GM18867 (cell line): ENCODE results near the gene CD151.

ENCODE experiments used
- ATAC-seq: cut with Tn5 transposase; IDR thresholded peaks from one replicate; pipeline ENCODE4 v1.9.1; 2021; ENCODE audit warnings: mild to moderate bottlenecking, moderate library complexity; ENCODE audit not compliant: unreplicated experiment

The CD151 gene

DNA sequence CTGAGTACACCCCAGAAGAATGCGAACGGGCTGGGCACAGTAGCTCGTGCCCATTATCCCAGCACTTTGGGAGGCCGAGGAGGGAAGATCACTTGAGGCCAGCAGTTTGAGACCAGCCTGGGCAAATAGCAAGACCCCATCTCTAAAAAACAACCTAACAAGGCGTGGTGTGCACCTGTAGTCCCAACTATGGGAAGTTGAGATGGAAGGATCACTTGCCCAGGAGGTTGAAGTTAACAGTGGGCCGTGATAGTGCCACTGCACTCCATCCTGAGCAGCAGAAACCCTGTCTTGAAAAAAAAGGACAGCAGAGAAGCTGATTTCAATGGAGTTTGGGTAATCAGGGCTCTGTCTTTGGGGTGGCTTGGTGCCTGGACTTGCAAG, 19.7 kb upstream of the CD151 start:
- ATAC-seq, result no peak

DNA sequence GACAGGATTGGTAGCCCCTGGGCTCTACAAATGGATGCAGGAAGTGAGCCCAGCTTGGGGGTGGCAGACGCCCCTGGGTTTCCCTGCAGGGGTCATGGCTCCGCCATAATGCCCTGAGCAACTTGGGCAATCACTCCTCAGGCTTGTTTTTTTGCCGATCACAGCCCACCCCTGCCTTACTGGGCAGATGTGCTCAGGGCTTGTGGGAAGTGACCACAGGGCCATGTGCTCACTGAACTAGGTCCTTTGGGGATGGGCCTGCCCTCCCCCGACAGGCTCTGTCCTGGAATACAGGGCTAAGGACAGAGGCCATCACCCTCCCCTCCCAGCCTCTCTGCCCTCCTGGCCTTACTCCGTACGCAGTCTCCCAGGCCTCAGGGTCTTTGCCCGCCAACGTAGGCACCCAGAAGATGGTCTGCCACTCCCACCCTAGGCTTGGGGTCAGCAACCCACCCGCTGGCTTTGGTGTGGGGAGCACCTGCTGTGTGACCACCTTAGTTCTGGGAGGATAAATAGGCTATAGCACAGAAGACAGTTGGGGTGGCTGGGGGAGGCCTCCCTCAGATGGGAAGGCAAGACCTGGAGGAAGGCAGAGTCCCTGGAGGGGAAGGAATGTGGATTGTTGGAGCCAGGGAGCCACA, 19.2 kb upstream of the CD151 start:
- no peak for ATAC-seq

DNA sequence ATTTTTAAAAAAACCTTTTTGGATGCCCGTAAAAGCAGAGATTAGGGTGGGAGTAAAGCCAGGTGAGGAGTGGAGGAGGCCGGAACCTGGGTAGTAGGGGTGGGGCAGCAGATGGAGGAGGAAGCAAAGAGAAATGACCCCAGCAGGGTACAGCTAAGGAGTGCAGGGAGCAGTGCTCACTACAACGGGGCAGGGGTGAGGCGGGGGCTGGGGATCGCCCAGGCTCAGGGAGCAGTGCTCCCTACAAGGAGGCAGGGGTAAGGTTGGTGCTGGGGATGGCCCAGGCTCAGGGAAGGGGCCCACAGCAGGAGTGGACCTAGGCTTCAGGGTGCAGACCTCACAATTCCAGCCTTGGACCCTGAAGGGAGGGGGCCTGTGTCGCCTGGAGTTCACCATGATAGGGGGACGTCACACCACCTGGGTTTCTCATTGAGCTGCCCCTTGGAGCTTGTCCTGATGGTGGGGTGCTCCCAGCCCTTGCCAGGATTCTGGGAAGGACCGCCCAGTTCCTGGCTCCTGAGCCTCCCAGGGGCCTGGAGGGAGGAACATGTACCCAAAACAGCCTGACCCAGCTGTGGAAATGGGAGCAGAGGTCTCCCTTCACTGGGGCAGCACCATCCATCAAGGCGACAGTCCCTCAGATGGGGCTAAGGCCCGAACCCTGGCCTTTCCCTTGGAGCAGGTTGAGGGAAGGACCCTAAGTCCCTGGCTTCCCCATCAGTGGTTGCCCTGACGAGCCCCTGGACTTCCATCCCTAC, 16.9 kb upstream of the CD151 start:
- ATAC-seq, result no peak

DNA sequence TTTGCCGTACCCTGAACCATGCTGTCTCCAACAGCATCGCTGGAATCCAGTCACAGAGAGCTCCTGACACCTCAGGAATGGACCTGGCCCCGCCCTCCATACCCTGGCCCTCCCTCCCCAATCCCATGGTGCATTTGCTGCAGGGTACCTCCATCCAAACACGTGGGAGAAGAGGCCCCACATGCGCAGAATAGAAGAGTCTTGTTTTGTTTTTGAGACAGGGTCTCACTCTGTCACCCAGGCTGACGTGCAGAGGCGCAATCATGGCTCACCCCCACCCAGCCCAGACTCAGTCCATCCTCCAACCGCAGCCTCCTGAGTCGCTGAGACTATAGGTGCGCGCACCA, 16.3 kb upstream of the CD151 start:
- no peak for ATAC-seq

DNA sequence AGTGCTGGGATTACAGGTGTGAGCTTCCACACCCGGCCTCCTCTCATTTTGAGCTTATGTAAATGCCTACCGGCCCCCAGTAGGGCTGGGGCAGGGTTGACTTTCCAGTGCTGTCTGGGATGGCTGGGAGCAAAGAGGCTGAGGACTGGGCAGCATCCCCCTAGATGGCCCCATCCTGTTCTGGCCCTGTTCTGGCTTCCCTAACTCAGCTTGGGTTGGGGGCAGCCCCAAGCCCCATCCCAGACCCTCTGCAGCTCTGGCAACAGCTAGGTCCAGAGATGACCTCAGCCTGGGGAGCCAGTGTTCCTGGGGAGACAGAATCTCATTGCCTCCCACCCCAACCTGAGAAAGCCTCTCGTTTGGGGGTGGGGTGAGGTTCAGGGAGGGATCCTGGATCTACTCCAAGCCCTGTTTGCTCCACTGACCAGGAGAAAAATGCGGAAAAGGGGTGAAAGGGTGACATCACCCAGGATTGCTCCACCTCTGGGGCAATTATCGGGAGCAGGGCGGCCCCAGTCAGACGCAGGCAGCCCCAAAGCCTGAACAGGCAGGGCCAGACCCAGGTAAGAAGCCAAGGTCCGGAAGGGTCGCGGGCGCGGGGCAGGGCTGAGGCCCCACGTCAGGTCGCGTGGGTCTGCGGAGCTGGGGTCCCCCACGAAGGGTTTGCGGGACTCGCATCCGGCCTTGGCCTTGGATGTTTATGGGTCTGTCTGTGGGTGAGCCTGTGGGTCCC, 14.2 kb upstream of the CD151 start, which contains the start of gene PNPLA2:
Gene PNPLA2, plus strand, starts transcription at position 519 of the 733 bp plus-strand sequence. CDS start 805 bp downstream, outside the sequence.
- ATAC-seq, result no peak

DNA sequence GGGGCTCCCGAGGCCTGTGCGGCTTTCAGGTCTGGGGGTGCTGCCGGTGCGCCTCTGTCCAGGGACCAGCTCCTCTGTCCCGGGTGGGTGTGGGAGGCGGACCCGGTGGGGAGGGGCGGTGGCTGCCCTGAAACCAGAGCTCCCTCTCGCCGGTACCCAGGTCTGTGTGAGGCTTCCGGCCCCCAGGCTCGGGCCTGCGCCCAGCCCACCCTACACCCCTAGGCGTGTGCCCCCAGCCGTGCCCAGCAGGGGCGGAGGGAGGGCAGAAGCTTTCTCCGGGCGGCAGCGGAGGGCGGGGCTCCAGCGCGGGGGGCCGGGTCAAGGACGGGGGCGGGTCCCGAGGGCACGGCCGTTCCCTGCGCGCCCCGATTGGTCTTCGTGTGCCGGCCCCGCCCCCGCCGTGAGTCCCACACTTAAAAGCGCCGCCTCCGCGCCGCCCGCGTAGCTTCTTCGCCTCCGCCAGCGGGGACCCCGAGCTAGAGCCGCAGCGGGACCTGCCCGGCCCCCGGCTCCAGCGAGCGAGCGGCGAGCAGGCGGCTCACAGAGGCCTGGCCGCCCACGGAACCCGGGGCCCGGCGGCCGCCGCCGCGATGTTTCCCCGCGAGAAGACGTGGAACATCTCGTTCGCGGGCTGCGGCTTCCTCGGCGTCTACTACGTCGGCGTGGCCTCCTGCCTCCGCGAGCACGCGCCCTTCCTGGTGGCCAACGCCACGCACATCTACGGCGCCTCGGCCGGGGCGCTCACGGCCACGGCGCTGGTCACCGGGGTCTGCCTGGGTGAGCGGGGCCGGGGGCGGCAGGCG, 13.4 kb upstream of the CD151 start:
- ATAC-seq, result peak; percentile 67

DNA sequence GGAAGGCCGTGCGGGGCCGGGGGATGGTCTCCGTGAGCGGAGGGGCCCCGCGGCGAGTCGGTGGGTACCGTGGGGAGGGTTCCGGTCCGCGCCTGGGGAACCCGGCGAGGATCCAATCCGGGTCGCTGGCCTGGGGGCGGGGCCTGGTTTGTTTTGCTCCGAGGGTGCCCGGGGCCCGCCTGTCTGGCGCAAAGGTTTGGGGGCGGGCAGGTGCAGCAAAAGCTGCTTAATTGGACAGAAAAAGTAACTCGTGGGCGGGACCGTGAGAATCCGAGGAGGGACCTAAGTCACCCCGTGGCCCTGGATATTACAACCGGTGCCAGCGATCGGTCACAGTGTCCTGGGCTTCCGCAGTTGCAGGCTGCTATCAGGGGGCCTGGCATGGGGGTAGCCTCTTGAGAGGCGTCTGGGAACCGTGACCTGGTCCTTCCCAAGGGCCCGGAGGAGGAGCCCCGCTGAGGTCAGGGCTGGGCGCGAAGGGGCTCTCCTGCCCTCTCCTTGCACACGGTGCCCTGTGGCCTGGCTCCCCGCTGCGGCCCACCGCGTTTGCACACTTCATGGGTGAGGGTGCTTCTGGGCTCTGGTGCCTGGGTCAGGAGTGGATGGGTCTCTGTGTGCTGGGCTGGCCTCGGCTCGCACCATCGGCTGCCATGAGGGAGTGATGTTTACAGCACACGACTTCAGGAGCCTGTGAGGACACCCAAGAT, 12.7 kb upstream of the CD151 start:
- ATAC-seq, result peak; percentile 58

DNA sequence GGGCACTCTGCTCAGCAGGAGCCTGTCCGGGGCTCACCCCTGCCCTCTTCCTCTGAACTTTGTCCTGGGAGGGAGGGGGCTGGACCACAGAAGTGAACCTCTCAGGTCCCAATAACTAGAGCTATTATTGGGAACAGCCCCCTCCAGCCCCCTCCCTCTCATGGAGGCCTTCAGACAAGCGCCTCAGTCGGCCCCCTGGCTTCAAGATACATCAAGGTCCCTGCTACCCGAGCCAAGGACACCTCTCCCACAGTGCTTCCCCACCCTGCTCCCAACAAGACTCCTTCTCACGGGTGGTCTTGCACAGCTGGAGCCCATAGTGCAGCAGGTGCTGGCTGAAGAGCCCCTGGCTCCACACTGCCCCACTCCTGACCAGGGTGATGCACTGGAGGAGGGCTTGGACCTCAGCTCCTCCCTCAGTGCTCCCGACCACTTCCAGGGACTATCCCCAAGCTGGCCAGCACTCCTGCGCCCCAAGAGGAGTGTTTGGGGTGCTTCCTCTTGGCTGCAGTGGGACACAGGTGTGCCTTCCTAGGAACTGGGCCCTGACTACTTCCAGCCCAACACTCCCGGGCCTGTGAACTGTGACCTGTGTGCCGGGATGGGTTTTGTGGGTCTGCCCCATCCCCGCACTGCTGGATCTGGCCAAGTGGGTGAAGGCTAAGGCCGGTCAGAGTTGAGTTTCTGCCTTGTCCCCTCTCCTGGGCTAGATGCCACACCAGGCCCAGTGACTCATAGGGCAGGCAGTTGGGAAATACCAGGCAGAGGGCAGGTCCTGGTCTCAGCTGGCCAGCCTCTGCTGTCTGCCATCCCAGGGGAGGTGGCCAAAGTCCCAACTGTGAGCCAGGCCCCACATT, 11.9 kb upstream of the CD151 start:
- ATAC-seq, result no peak

DNA sequence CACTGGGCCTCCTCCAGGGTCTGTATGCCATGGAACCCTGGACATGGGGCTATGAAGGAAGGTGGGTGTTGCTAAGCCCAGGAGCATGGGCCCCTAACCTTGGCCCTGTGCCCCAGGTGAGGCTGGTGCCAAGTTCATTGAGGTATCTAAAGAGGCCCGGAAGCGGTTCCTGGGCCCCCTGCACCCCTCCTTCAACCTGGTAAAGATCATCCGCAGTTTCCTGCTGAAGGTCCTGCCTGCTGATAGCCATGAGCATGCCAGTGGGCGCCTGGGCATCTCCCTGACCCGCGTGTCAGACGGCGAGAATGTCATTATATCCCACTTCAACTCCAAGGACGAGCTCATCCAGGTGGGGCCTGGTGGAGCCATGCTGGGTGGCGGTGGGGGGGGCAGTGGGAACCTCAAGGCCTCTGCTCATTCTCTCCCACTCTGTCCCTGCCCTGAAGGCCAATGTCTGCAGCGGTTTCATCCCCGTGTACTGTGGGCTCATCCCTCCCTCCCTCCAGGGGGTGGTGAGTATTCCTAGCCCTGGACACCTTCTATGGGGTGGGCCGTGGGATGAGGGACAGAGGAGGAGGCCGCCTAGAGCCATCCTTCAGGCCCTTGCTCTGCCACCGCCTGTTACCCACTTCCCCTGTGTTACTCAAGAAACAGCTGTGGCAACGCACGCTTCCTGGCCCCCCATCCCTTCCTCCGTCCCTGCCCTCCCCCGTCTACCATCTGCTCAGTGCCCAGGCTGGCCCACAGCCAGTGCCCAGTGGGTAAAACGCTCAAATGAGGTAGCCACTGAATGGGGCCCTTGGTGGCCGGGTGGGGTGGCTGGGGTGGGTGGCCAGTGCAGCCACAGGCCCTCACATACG, 11.0 kb upstream of the CD151 start:
- no peak for ATAC-seq

DNA sequence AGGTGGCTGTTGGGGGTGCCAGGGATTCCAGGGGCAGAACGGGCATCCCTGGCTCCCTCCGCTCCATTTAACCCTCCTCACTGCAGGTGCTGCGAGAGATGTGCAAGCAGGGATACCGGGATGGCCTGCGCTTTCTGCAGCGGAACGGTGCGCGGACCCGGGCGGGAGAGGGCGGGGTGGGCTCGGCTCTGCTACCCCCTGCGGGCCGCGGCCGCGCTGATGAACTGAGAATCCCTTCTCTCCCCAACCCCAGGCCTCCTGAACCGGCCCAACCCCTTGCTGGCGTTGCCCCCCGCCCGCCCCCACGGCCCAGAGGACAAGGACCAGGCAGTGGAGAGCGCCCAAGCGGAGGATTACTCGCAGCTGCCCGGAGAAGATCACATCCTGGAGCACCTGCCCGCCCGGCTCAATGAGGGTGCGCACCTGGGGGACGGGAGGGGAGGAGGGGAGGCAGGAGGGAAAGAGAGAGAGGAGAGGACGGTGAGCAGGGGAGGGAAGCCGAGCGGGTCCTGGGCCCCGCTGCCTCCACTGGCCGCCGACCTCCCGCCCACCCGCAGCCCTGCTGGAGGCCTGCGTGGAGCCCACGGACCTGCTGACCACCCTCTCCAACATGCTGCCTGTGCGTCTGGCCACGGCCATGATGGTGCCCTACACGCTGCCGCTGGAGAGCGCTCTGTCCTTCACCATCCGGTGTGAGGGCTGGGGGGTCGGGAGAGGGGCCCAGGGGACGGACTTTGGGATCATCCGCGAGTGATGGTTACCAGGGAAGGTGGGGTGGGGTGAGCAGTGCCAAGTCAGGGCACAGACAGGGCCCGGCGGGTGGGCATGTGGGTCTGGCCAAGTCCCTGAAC, 9.1 kb upstream of the CD151 start:
- no peak for ATAC-seq

DNA sequence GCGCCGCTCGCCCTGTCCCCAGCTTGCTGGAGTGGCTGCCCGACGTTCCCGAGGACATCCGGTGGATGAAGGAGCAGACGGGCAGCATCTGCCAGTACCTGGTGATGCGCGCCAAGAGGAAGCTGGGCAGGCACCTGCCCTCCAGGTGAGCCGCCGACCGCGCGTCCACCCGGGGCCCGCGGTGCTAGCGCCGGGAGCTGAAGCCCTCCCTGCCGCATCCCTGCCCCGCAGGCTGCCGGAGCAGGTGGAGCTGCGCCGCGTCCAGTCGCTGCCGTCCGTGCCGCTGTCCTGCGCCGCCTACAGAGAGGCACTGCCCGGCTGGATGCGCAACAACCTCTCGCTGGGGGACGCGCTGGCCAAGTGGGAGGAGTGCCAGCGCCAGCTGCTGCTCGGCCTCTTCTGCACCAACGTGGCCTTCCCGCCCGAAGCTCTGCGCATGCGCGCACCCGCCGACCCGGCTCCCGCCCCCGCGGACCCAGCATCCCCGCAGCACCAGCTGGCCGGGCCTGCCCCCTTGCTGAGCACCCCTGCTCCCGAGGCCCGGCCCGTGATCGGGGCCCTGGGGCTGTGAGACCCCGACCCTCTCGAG, 8.4 kb upstream of the CD151 start:
- no peak for ATAC-seq

DNA sequence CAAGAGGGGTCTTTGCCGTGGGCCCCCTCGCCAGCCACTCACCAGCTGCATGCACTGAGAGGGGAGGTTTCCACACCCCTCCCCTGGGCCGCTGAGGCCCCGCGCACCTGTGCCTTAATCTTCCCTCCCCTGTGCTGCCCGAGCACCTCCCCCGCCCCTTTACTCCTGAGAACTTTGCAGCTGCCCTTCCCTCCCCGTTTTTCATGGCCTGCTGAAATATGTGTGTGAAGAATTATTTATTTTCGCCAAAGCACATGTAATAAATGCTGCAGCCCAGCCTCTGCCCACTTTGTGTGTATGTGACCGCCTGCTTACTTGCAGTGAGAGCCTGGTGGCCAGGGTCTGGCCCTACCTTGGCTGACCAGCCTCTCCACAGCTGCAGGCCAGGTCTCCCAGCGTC, 7.8 kb upstream of the CD151 start:
- ATAC-seq, result no peak

DNA sequence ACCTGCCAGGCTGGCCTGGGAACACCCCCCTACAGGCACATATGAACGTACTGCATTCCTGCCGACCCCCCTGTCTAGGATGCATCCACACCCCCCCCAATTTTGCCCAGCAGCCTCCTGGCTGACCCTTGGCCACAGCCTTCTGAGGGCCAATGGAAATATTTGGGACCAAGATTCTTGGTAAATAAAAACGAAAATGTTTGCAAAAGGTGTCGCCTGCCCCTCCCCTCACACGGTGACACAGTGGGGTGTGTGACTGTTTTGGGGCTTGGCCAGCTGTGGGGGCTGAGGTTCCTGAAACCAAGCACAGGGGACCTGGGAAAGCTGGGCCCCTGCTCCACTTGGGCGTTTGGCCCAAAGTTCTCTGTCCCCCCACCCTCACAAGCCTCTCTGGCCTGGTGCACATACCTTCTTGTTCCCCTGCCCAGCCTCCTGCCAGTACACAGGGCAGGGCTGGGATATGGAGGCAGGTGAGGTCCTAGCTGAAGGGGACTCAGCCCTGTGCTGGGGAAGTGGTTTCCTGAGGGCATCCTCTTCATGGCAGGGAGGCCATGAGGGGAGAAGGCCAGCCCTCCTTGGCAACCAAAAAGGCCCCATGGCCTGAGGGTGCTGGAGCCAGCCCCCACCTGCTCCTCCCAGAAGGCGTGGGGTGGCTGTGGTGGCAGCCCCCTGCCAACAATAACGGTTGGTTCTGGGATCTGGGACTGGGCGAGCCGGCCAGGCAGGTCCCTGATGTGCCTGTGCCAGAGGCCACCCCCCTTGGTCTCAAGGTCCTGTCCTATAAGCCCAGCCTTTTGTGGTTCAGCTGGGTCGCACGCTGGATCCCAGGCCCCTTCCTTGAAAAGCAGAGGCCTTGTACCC, 7.2 kb upstream of the CD151 start:
- no peak for ATAC-seq

DNA sequence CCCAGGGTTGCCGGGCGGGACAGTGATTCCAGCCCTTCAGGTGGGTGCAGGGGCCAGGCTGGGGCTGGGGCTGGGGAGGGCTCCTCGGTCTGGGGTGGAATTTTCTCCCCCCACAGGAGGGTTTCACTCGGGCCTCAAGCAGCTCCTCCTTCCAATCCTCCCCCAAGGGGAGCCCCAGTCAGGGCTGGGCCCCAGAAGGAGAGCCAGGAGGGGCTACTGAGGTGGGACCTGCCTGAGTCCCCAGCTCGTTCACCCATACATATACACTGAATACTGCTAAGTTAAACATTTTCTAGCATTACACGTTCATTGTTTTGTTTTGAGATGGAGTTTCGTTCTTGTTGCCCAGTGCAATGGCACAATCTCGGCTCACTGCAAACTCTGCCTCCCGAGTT, 6.5 kb upstream of the CD151 start:
- no peak for ATAC-seq

DNA sequence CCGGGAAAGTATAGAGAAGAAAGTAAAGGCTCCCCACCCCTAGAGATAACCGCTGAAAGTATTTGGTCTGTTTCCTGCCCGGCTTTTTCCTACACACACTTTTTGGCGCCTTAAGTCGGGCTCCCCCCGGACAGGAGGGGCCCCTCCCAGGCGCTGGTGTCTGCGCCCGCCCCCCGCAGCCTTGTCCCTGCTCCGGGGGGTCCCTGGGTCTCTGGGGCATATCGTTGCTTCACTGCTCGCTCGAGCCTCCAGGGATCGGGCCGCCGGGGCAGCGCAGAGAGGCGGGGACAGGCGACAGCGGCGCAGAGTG, 6.0 kb upstream of the CD151 start:
- no peak for ATAC-seq

DNA sequence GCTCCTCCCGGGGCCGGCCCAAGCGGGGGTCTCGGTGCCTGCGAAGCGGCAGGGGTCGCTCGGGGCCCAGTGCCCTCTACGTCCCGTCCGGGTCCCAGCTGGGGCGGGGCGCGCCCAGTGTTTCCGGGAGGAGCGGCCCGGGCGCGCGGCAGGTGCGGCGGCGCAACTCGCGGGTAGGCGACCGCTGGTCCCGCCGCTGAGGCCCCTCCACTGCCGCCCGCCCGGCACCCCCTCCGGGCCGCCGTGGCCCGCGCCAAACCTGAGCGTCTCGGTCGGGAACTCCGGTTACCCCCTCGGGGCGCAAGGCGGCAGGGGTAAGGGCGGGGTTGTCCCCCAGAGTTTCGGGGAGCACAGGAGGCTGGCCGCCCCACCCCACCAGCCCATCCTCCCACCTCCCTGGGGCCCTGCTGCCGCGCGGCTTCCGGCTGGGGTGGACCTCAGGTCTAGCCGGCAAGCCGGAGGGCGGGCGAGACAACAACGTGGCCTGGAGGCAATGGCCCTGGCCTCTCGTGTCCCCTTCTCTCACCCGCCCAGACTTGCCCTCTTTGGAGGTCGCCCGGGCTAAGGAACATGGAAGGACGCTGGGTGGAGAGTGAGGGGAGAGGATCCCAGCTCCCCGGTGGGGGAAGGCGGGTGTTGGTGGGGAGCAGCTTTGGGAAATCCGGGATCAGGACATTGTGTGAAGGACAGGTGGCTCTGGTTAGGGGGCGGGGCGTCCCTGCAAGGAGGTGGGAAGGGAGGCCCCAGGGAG, 5.4 kb upstream of the CD151 start:
- peak; percentile 40 for ATAC-seq
